Renal cortex interstitium (tissue), 11 donors: ENCODE measurements around the gene MRGPRG. TPM values are rescaled to one million over a fixed set of nuclear protein-coding genes. Genes with fewer than 3 reads are reported as not detected.

ENCODE experiments used
- DNase-seq, 11 donors: peaks; one replicate each; pipeline ENCODE4 v3.0.0-alpha.2; 2013; ENCODE audit warnings: low read depth in 9 of 11, low spot score in 4 of 11; ENCODE audit errors: extremely low read depth in 1 of 11
- polyA plus RNA-seq, 3 donors: library from polyadenylated mRNA; unstranded; fragments of 120-200 nt; gene quantifications; one replicate each; pipeline ENCODE4 v1.2.1, GENCODE V29; 2013; ENCODE audit not compliant: insufficient read length in 3 of 3

The MRGPRG gene
- polyA plus RNA-seq, 3 donors, result not detected

GRCh38 chr11:3198815-3199214, 19.8 kb downstream of the MRGPRG start:
- DNase-seq, result no peak

GRCh38 chr11:3197878-3198528, 20.6 kb downstream of the MRGPRG start:
- DNase-seq, result no peak

GRCh38 chr11:3197044-3197695, 21.4 kb downstream of the MRGPRG start:
- no peak for DNase-seq

GRCh38 chr11:3196161-3197043, 22.2 kb downstream of the MRGPRG start:
- no peak for DNase-seq

GRCh38 chr11:3195251-3196160, 23.1 kb downstream of the MRGPRG start:
- DNase-seq, result peak in 1 of 11 donors; percentile 32

- no peak for DNase-seq
Observed at GRCh38 chr11:3194016-3194816, 24.4 kb downstream of the MRGPRG start.

GRCh38 chr11:3193373-3194015, 25.1 kb downstream of the MRGPRG start:
- DNase-seq, result no peak

GRCh38 chr11:3192511-3193372, 25.9 kb downstream of the MRGPRG start:
- no peak for DNase-seq

GRCh38 chr11:3191586-3192324, 26.9 kb downstream of the MRGPRG start:
- no peak for DNase-seq

- no peak for DNase-seq
Observed at GRCh38 chr11:3190600-3190999, 28.0 kb downstream of the MRGPRG start.

- no peak for DNase-seq
Observed at GRCh38 chr11:3189886-3190583, 28.6 kb downstream of the MRGPRG start.

- DNase-seq, result no peak
Observed at GRCh38 chr11:3189196-3189843, 29.3 kb downstream of the MRGPRG start.

GRCh38 chr11:3188496-3189195, 30.0 kb downstream of the MRGPRG start:
- DNase-seq, result no peak

- no peak for DNase-seq
Observed at GRCh38 chr11:3186166-3186953, 32.3 kb downstream of the MRGPRG start.
